HG02588 (cell line): ENCODE results near the gene CLPTM1.
"Not testable (repeated sequence)": the region's sequence is repeated elsewhere in the genome, so short reads cannot be mapped to it uniquely, and the experiment has no call there.

Experiments
- ATAC-seq: cut with Tn5 transposase; IDR thresholded peaks from one replicate; pipeline ENCODE4 v1.9.1; 2021; ENCODE audit warnings: mild to moderate bottlenecking, moderate library complexity; ENCODE audit not compliant: unreplicated experiment

Gene CLPTM1

DNA sequence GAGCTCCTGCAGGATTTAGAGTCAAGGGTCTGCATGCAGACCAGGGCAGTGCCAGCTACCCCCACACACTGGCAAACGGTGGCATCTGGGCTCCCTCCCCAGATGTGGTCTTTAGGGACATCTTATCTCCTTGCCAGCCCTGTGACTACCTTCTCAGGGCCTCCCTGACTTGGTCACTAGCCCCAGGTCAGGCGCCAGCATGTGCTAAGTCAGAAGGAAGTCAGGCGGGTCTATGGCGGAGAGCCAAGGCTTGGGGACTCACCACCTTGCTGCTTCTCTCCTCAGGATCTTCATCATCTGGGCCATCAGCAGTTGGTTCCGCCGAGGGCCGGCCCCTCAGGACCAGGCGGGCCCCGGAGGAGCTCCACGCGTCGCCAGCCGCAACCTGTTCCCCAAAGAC, 17.6 kb downstream of the CLPTM1 start:
- ATAC-seq: no peak

DNA sequence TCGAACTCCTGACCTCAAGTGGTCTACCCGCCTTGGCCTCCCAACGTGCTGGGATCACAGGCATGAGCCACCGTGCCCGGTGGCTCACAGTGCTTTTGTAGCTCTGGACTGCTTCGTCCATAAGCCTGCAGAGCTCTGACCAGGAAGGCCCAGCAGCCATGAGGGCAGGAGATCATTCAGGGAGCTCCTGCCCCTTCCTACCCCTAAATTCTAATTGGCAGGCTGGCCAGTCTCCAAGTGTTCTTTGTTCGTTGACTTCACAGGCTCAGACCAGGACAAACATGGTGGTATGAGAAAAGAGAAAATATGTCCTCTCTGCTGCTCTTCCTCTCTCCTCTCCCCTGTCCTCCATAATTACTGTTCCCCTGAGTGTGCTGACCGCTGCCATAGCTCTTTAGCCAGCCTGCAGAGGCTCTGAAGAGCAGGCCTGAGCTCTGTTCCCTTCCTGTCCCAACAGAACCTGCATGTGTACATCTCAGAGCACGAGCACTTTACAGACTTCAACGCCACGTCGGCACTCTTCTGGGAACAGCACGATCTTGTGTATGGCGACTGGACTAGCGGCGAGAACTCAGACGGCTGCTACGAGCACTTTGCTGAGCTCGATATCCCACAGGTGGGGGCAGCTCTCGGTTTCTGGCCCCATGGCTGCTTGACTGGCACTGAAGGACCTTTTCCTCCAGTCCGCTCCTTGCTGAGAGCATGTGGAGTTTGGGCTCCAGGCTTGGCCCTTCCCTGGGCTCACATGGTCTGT, 19.0 kb downstream of the CLPTM1 start:
- no peak for ATAC-seq

DNA sequence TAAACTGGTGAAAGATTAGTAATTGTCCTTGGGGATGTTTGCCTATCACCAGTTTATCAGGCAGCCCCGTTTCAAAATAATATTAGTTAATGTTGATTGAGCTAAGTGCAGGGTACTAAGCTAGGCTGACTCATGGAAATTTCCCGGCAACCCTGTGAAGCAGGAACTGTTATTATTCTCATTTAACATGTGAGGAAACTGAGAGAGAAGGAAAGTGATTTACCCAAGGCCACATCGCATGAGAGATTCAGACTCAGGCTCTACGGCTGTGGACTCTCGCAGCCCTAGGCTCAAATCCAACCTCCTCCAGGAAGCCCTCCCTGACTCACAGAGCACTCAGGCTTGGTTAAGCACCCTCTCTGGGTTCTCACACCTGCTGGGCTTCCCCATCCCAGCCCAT, 19.7 kb downstream of the CLPTM1 start:
- ATAC-seq: no peak

DNA sequence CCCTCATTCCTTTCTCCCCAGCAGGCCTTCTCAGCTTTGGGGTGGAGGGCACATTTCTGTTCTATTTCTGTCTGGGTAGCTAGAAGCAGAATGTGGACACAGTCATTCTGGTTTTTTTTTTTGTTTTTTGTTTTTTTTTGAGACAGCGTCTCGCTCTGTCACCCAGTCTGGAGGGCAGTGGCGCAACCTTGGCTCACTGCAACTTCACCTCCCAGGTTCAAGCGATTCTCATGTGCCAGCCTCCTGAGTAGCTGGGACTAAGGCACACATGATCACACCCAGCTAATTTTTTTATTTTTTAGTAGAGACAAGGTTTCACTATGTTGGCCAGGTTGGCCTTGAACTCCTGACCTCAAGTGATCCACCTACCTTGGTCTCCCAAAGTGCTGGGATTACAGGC, 20.3 kb downstream of the CLPTM1 start:
- ATAC-seq: no peak

DNA sequence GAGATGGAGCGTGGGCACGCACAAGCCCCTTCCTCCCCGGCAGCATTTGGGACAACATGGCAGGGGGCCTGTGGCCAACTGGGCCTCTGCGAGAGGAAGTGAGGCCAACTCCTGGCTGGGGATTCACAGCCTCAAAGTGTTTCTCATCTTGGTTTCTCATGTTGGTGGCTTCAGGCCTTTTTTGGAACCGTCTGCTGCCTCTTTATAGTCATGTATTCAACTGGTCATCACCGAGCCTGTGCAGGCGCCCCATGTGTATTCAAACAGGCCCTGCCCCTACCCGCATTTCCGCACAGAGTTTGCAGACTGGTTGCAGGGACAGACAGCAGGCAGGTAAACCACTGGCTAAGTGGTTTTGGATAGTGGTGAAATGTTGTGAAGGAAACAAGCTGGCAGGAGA, 28.8 kb downstream of the CLPTM1 start:
- ATAC-seq: no peak

DNA sequence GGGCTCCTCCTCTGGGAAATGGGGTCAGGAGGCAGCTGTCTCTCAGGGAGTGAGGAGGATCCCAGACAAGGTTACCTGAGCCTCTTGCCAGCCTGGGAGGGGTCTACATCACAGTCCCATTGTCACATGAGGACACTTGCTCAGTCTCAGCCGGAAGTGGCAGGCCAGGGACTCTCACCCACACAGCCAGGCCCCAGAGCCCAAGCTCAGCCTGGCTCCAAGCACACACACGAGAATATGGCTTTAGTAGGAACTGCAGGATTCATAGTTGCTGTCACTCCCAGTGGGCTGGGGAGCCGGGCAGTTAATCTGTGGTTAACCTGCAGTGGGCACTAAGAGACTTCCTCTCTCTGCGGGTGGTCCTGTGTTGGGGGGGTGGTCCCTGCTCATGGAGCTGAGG, 30.3 kb downstream of the CLPTM1 start:
- no peak for ATAC-seq

DNA sequence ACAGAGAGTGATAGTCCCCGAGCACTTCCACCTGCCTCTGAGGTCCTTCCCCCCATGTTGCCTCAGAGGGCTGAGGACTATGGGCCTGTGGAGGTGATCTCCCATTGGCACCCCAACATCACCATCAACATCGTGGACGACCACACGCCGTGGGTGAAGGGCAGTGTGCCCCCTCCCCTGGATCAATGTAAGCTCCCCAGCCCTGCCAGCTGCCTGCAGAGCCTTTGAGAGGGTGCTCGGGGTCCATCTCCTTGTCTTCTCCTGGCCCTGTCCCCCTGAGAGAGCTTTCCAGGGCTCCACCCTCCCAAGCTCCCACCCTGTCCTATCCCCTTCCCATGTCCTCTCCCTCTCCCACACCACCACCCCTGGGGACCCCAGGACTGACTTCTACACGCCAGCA, 31.2 kb downstream of the CLPTM1 start:
- no peak for ATAC-seq

DNA sequence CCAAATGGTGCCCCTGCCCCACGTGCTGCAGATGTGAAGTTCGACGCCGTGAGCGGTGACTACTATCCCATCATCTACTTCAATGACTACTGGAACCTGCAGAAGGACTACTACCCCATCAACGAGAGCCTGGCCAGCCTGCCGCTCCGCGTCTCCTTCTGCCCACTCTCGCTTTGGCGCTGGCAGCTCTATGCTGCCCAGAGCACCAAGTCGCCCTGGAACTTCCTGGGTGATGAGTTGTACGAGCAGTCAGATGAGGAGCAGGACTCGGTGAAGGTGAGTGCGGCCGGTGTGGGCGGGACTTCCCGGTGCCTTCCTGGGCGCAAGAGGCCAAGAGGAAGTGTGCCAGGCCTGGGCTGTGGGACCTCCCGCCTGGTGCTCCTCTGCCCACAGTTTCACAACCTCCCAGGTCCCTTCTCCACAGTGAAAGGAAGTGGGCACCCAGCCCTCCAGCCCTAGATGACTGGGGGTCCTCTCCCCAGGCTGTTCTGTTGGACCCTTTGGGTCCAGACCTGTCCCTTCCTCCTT, 32.0 kb downstream of the CLPTM1 start:
- ATAC-seq: no peak

DNA sequence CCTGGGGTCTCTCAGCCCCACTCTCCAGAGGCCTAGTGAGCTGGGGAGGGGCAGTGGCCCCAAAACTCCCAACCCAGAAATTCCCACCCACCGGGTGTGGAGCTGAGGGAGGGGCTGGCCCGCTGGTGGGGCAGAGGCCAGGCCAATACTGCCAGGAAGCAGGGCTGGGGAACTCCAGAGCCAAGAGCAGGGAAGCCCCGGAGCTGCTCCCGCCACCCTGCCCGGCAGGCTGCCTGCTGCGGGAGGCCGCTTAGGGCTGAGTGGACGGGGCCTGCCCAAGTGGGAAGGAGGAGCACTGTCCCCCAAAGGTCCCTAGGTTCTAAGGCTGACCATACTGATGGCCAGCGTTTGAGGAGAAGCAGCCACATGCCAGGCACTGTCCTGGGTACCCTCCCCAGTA, 33.1 kb downstream of the CLPTM1 start:
- no peak for ATAC-seq

DNA sequence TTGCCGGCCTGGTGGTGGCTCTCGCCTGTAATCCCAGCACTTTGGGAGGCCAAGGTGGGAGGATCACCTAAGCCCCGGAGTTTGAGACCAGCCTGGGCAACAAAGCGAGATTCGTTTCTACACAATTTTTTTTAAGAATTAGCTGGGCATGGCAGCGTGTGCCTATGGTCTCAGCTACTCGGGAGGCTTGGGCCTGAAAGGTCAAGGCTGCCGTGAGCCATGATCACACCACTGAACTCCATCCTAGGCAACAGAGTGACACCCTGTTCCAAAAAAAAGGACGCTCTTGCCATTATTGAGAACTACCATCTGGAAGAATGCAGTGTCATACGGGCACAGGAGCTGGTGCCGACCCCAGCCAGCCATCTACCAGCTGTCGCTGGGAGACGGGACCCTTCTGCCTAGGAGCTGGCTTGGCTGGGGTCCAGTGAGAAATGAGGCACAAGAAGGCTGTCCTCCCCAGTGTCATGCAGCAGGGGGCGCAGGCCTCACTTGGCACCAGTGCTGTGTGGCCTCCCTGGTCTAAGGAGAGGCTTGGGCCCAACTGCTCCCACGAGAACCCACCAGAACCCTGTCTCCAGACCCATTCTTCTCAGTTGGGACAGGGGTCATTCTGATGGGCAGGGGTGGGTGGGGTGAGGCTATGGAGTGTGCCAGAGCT, 33.8 kb downstream of the CLPTM1 start:
- no peak for ATAC-seq

DNA sequence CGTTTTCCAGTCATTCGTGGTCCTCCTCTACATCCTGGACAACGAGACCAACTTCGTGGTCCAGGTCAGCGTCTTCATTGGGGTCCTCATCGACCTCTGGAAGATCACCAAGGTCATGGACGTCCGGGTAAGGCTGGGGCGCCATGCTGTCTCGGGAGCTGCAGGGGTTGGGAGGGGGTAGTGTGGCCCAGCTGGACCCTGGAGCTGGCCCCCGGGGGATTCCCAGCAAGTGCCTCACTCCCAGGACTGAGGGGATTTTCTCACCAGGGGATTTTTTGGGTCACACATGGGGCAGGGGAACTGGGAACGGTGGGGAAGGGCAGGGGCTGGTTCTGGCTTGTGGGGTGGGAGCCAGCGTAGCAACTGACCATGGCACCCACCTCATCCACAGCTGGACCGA, 35.3 kb downstream of the CLPTM1 start:
- ATAC-seq: no peak

DNA sequence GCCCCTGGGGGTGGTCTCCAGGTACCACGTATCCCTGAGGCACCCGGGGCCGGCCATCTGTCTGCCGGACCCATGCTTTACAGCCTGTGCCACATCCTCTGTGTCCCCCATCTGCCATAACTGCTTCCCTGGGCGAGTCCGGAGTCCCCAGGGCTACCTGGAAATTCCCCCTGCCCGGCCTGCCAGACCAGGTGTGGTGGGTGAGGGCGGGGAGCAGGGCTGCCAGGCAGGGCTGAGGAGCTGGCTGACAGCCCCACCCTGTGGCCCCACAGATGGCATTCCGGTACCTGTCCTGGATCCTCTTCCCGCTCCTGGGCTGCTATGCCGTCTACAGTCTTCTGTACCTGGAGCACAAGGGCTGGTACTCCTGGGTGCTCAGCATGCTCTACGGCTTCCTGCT, 35.8 kb downstream of the CLPTM1 start:
- no peak for ATAC-seq

DNA sequence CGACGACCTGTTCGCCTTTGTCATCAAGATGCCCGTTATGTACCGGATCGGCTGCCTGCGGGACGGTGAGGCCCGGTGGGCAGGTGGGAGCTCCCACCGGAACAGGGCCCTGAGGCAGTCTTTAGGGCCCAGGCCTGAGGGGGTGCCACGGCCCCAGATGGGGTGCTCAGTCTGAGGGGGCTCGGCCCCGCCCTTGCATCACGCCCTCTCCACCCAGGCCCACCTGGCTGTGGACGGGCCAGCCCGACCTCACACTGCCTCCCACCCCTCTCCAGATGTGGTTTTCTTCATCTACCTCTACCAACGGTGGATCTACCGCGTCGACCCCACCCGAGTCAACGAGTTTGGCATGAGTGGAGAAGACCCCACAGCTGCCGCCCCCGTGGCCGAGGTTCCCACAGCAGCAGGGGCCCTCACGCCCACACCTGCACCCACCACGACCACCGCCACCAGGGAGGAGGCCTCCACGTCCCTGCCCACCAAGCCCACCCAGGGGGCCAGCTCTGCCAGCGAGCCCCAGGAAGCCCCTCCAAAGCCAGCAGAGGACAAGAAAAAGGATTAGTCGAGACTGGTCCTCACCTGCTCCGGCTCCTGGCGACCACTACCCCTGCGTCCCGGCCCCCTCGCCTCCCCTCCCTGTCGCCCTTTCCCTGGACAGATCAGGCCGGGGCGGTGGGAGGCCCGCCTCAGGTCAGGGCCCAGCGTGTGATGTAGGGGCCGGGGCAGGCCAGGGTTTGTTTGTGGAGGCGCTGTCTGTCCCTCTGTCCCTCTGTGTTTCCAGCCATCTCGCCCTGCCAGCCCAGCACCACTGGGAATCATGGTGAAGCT, 37.4 kb downstream of the CLPTM1 start:
- no peak for ATAC-seq

DNA sequence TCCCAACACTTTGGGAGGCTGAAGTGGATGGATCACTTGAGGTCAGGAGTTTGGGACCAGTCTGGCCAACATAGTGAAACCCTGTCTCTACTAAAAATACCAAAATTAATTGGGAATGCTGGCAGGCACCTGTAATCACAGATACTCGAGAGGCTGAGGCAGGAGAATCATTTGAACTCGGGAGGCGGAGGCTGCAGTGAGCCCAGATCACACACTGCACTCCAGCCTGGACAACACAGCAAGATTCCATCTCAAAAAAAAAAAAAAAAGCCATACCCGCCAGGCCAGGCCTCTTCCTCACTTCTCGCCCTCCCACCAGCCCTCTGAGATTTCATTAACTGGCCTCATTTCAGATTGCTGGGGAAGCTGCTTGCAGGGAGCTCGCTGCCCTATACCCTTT, 38.3 kb downstream of the CLPTM1 start:
- no peak for ATAC-seq

DNA sequence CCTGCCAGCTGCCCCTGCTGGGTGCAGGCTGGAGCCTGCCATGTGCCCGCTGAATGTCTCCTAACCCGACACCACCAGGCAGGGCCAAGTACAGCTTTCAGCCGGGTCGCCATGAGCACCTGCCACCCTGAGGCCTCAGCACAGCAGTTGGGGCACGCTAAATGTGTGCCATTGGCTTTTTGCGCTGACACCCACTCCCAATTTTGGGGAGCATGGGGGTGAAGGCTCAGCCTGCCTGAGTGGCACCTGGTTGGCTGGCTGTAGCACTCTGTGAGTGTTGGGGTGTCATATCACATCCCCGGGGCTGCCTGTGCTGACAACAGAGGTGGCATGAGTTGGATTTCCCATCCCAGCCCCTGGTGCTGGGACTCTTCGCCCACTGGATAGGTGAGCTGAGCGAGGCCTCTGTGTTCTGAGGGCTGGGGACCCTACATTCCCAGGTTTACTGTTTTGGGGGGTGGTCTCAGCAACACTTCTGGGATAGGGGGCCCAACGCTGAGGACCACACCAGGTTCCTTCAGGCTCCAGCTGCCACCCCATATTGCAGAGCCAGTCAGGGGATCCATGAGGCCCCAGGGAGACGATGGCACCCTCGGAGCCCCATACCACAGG, 38.9 kb downstream of the CLPTM1 start:
- ATAC-seq: no peak

DNA sequence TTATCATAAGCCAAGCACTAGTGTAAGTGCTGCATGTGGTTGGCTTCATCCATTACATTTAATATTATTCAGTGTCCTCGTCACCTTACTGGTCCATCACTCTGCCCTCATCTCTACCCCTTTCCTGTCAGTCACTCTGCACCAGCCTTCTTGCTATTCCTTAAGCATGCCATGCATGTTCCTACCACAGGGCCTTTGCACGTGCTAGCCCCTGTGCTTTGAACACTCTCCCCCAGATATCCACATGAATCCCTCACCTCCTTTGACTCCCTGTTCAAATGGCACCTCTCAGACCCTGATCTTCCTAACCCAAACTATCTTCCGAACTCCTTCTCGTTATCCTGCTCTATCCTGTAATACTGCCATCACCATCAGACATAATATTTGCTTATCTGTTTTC, 42.8 kb downstream of the CLPTM1 start:
- ATAC-seq: no peak

DNA sequence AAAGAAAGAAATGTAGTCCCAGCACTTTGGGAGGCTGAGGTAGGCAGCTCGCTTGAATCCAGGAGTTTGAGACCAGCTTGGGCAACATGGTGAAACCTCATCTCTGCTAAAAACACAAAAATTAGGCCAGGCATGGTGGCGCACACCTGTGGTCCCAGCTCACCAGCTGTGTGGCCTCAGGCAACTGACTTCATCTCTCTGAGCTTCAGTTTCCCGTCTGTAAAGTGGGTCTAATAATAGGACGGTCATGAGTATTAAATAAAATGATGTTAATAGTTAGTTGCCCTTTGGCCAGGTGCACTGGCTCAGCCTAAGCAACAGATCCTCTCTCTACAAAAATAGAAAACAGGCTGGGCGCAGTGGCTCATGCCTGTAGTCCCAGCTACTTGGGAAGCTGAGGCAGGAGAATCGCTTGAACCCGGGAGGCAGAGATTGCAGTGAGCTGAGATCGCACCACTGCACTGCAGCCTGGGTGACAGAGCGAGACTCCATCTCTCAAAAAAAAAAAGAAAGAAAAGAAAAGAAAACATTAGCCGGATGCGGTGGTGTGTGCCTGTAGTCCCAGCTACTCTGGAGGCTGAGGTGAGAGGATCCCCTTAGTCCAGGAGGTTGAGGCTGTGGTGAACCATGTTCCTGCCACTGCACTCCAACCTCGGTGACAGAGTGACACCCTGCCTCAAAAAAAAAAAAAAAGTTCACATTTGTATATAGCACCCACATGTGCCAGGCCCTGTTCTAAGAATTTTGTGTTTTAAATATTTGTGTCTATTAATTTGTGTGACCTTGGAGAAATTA, 44.1 kb downstream of the CLPTM1 start:
- ATAC-seq: not testable (repeated sequence)

DNA sequence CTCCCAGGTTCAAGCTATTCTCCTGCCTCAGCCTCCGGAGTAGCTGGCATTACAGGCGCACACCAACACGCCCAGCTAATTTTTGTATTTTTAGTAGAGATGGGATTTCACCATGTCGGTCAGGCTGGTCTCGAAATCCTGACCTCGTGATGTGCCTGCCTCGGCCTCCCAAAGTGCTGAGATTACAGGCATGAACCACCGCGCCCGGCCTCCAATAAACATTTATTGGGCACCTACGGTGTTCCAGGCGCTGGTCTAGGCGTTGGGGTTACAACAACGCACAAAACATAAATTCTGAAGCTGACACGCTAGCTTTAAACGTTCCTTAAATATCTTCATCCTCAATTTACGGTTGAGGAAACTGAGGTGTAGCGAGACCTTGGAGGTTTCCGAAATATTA, 45.5 kb downstream of the CLPTM1 start:
- ATAC-seq: not testable (repeated sequence)

DNA sequence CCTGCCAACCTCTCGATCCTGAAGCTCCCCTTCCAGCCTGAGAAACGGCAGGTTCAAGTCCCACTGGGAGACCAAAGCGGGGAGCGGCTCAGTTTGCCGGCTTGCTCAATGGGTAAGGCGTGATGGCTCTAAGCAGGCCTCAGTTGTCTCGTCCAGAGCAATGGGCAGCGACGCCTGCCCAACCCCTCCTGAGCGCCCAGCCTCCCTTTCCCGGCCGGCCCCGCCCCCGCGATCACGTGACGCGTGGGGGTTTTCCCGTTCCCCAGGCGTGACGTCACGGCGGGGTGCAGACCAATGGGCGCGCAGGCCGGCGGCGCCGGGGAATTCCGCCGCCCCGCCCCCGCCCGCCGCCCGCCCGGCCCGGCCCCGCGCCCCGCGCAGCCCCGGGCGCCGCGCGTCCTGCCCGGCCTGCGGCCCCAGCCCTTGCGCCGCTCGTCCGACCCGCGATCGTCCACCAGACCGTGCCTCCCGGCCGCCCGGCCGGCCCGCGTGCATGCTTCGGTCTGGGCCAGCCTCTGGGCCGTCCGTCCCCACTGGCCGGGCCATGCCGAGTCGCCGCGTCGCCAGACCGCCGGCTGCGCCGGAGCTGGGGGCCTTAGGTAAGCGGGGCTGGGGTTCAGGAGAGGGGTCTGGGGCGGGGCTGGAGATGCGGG, 46.0 kb downstream of the CLPTM1 start, which contains the start of gene RELB:
TSS of gene RELB (plus strand) at position 378 of the 653 bp plus-strand sequence. CDS start at position 494, 116 bp downstream.
- peak; percentile 38 for ATAC-seq

DNA sequence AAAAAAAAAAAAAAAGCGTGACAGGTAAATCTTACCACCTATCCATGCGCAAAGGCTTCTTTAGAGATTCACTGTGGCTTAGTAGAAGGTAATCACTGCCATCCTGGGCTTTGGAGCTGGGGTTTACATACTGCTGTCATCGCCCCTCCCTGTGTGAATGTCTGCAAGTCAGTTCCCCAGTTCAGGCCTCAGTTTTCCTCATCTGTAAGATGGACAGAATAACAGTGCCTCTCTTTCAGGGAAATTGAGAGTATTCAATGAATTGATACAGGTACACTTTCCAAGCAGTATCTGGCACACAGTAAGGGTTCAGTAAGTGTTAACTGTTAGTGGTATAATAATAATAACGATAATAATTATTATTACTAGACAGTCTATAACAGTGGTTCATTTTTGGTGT, 48.3 kb downstream of the CLPTM1 start:
- no peak for ATAC-seq
